Occipital lobe (tissue), 2 donors: ENCODE measurements around the gene RBM11. TPM values are rescaled to one million over a fixed set of nuclear protein-coding genes. Genes with fewer than 3 reads are reported as not detected.

Source experiments
- DNase-seq: peaks from one replicate; lab custom pipeline; 2025; lab: John Stamatoyannopoulos, UW
- total RNA-seq: library from RNA; depleted of rRNA; stranded (reverse); fragments of >200 nt; gene quantifications from one replicate; pipeline ENCODE4 v1.2.3, GENCODE V29; 2014

Gene RBM11
- total RNA-seq, 1 donor from 2014 or later: 16.2 TPM

DNA sequence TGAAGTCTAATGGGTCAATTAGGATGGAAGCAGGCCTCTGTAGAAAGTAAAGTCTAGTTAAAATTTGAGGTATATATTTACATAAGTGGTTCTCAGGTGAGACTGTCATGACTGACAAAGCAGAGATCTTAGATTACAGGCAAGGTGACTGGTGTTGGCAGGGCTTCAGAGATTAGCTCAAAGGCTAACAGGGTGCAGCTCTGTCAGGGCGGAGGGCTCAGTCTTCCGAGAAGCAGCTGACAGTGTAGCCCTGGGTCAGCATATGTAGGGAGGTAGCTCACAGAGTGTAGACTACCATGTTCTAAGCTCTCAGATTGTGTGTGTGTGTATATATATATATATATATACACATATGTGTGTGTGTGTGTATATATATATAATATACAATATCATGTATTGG, 54.7 kb downstream of the RBM11 start:
- no peak for DNase-seq

GRCh38 chr21:14271053-14271452, 55.1 kb downstream of the RBM11 start:
- DNase-seq: no peak

DNA sequence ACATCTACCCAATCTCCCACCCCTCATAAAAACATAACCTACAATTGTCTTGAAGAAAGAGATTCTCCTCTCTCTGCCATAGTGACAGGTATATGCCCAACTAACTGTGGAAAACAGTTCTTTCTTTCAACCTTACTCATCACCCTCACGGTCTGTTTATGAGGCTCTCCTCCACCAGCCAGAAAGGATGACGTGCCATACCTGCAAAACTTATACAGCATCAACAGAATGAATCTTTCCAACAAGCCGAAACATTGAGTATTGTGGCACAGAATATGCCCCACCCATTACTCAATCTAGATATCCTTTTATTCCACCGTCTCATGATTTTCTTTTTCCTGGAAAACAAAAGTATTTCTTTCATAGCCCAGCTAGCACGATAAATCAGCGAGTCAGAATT, 55.7 kb downstream of the RBM11 start:
- DNase-seq: no peak

DNA sequence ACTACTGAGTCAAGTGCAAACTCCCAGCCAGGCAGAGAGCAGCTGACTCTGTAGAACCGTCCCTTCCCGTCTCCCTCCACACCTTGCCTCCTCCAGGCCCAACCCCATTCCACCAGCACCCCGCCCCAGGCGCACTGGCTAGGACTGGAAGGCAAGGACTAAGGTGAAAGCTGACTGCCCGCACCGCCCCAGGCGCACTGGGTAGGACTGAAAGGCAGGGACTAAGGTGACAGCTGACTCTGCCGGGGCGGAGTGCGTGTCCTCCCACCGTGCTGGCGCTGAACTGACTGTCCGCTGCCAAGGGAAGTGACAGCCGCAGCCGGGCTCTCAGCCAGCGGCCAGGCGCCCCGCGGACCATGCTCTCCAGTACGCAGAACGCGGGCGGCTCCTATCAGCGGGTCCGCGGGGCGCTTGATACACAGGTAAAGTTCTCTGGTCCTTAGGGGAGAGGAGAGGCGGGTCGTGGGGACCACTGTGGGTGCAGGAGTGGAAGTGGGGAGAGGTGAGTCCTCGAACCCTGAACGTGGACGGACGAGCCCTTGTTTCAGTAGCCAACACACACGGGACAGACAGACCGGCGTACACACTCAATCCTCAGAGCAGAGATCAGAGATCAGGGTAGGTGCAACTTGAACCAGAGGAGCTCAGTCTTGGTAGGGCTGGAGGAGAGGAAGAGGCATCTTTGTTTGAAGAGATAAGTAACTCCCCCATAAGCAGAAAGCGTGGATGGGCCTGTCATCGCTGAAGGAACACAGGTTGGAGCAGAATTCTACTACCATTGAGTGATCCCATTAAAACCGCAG, 58.0 kb downstream of the RBM11 start:
- no peak for DNase-seq

- DNase-seq: no peak
These were observed 59.8 kb downstream of the RBM11 start for GRCh38 chr21:14275702-14276205.

Other genes starting within 250 kb of the RBM11 start
- not detected for gene LIPI, start 5.2 kb upstream of the RBM11 start, total RNA-seq
- 209 TPM for gene HSPA13, start 167.0 kb downstream of the RBM11 start, total RNA-seq